Stimulated activated CD4-positive, alpha-beta T cell treated with anti-CD3 and anti-CD28 coated beads, Interleukin-15, amount 100 ng/mL, for 48 hours (primary cell): ENCODE data around the gene CKMT2.

Experiments
- DNase-seq, 2 donors: peaks; one replicate each; pipeline ENCODE4 v3.0.0-alpha.2; 2020; ENCODE audit warnings: low read depth in 2 of 2

CKMT2 gene

DNA sequence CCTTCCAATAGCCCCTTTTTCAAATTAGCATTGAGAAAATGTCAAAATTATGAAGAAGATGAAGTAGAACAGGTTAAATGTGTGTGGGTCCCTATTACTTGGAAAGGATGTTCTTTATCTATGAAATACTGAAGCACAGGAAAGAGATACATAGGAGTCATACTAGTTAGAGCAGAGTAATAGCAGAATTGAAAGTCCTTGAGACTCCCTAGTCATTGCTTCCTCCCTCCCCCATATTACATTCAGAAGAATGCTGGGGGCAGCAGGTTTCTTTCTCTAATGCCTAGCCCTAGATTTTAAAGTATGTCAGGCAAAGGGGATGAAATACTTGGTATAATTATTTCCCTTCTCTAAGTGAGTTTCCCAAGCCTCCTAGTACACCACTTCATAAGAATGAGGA lies 72.7 kb downstream of the CKMT2 start:
- DNase-seq = no peak

DNA sequence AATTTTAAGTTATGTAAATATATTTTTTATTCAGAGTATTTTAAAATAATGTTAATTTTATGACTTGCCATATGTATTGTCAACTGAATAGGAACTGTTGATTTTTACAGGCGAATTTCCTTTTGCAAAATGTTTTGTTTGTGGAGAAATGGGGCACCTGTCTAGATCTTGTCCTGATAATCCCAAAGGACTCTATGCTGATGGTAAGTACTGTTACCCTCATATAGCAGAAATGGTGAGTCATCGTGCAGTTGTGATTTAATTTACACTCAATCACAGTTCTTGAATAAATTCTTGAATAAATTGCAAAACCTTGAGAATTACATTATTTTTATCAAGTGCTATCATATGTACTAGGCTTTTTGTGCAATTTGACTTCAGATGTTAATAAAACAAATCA lies 75.7 kb downstream of the CKMT2 start:
- no peak for DNase-seq

- DNase-seq = no peak
Measured at GRCh38 chr5:81310402-81311063, 77.4 kb downstream of the CKMT2 start.

DNA sequence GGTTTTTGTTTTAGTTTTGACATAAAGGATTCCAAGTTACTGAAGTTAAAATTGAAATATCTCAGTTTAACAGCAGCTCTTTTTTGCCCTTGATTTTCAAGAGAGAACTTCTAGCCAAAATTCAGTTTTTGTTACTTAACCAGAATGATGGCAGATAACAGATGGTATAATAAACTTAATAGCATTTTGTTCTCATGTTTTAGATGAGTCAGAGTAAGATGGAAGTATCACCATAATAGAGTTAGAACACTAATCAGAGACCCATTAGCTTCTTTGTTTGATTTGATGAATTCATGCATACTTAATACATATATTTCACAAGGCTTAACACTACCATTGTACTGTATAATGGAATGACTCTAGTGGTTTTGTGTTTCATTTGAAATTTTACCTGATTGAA lies 80.2 kb downstream of the CKMT2 start:
- DNase-seq = no peak

DNA sequence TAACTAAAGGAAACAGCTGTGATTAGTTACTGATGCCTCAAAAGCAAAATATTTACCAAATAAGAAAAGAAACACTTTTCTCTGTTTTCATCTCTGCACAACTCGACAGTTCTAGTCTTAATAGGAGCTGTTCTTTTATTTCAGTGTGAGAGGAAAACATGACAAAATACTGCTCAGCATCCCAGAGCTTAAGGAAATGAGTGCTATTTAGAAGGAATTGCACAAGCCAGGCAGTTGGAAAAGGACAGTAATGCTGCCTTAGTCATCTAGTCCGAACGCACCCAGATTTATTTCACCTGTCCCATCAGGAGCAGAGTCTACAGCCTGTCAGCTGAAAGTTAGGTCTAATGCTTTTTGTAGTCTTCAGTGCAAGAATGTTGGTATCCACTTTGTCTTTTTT lies 80.6 kb downstream of the CKMT2 start:
- no peak for DNase-seq

- DNase-seq = no peak
Measured at GRCh38 chr5:81314581-81314980, 81.5 kb downstream of the CKMT2 start.

DNA sequence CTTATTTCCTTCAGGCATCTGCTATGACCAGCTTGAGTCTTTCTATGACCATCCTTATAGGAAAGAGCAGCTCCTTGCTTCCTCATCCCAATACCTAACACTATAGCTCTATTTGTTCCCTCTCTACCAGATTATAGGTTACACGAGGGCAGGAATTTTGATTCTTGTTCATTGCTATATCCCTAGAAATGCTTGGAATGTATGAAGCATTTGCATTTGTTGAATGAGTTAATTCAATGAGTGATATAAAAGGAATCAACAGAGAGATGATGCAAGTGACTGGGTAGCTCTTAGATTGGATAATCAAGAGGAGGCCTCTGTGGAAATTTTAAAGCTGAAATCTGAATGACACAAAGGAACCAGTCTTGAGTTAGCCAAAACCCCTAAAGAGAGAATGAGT lies 82.2 kb downstream of the CKMT2 start:
- DNase-seq = no peak

GRCh38 chr5:81315830-81316229 lies 82.7 kb downstream of the CKMT2 start:
- no peak for DNase-seq
